Keratinocyte (primary cell): ENCODE data around the gene RNU7-1. TPM values are rescaled to one million over a fixed set of nuclear protein-coding genes. Genes with fewer than 3 reads are reported as not detected.
A peak's percentile ranks its signal among the peaks of the same experiment; 100 is the strongest.

ENCODE experiments used
- DNase-seq: peaks from one replicate; pipeline ENCODE4 v3.0.0-alpha.2; 2011; ENCODE audit warnings: low read depth, missing footprints, low spot score
- FAIRE-seq: peaks from 2 replicates; lab custom pipeline; 2011; peaks lifted over from hg19 to GRCh38; lab: Jason Lieb, UNC
- H2AFZ ChIP-seq: 2 replicates; pipeline ENCODE4 v1.6.0; 2012; ENCODE audit warnings: low read length, control low read depth, inconsistent platforms; ENCODE audit not compliant: control insufficient read depth
- H3K27ac ChIP-seq: 2 replicates; pipeline ENCODE4 v1.5.1; 2011; ENCODE audit warnings: low read length; ENCODE audit not compliant: control insufficient read depth, insufficient read depth
- H3K27me3 ChIP-seq: 3 replicates; pipeline ENCODE4 v1.6.0; 2011; ENCODE audit warnings: low read length; ENCODE audit not compliant: control insufficient read depth, insufficient read depth; ENCODE audit errors: extremely low read depth
- H3K36me3 ChIP-seq, 2 experiments: 2 replicates in 1 of 2; 3 replicates in 1 of 2; pipeline ENCODE4 v1.5.1; 2011; ENCODE audit warnings: low read length in 2 of 2, mild to moderate bottlenecking in 1 of 2; ENCODE audit not compliant: control insufficient read depth in 2 of 2, insufficient read depth in 2 of 2; ENCODE audit errors: extremely low read depth in 1 of 2
- H3K4me1 ChIP-seq: 3 replicates; pipeline ENCODE4 v1.5.1; 2011; ENCODE audit warnings: low read length; ENCODE audit not compliant: control insufficient read depth, insufficient read depth; ENCODE audit errors: extremely low read depth
- H3K4me2 ChIP-seq: 3 replicates; pipeline ENCODE4 v1.6.0; 2011; ENCODE audit warnings: low read depth, low read length; ENCODE audit not compliant: control insufficient read depth, insufficient read depth; ENCODE audit errors: extremely low read depth
- H3K4me3 ChIP-seq, 3 experiments: fragments of 200-600 bp in 1 of 3; sonication (generic) in 1 of 3; 2 replicates in 2 of 3; 3 replicates in 1 of 3; pipeline ENCODE4 v1.5.1; 2011 to 2016; ENCODE audit warnings: low read length in 3 of 3, mild to moderate bottlenecking in 3 of 3, control low read depth in 2 of 3, inconsistent platforms in 1 of 3, low read depth in 1 of 3, mixed read lengths in 1 of 3, mixed run types in 1 of 3, moderate library complexity in 1 of 3; ENCODE audit not compliant: control insufficient read depth in 2 of 3, insufficient read depth in 2 of 3; ENCODE audit errors: extremely low read depth in 1 of 3
- H3K79me2 ChIP-seq: 2 replicates; pipeline ENCODE4 v1.6.0; 2012; ENCODE audit warnings: low read length; ENCODE audit not compliant: control insufficient read depth, insufficient read depth
- H3K9ac ChIP-seq: 3 replicates; pipeline ENCODE4 v1.6.0; 2011; ENCODE audit warnings: low read length; ENCODE audit not compliant: control insufficient read depth, insufficient read depth; ENCODE audit errors: extremely low read depth
- H3K9me1 ChIP-seq: 3 replicates; pipeline ENCODE4 v1.6.0; 2011; ENCODE audit warnings: low read length; ENCODE audit not compliant: control insufficient read depth, insufficient read depth; ENCODE audit errors: extremely low read depth
- H3K9me3 ChIP-seq: 2 replicates; pipeline ENCODE4 v1.5.1; 2012; ENCODE audit warnings: low read depth, low read length; ENCODE audit not compliant: control insufficient read depth
- H4K20me1 ChIP-seq: 3 replicates; pipeline ENCODE4 v1.6.0; 2011; ENCODE audit warnings: low read length; ENCODE audit not compliant: control insufficient read depth, insufficient read depth; ENCODE audit errors: extremely low read depth
- CTCF ChIP-seq, 3 experiments: IDR thresholded peaks in 1 of 3; conservative IDR thresholded peaks in 1 of 3; optimal IDR thresholded peaks in 1 of 3; 2 replicates in 2 of 3; 3 replicates in 1 of 3; pipeline versions ENCODE3 to v1.5.1; 2011; ENCODE audit warnings: low read length in 3 of 3, mild to moderate bottlenecking in 3 of 3, moderate library complexity in 2 of 3, control low read depth in 1 of 3, inconsistent platforms in 1 of 3; ENCODE audit not compliant: insufficient read depth in 2 of 3; ENCODE audit errors: extremely low read depth in 1 of 3
- EZH2 ChIP-seq: IDR thresholded peaks from one replicate; pipeline ENCODE4 v1.6.1; 2012; ENCODE audit warnings: inconsistent platforms, mild to moderate bottlenecking, low read length, moderate library complexity
- dilution Hi-C: fragments of 300-500 bp; cut with MboI; formaldehyde crosslinking; loops from one replicate; pipeline ENCODE4 v1.7.0; 2020; ENCODE audit warnings: low sequenced_read_pairs; ENCODE audit not compliant: extremely low pct_ligation_motif_present
- polyA plus RNA-seq, 5 experiments: library from polyadenylated mRNA; depleted of rRNA in 3 of 5; stranded (reverse) in 3 of 5; stranded (forward) in 1 of 5; unstranded in 1 of 5; fragments of >200 nt; gene quantifications; 1 replicate in 1 of 5; 2 replicates in 3 of 5; 3 replicates in 1 of 5; pipeline versions ENCODE4 v1.2.1 to v1.2.3, GENCODE V29; 2011 to 2012; ENCODE audit warnings: missing spikeins in 2 of 5, low read depth in 1 of 5, low replicate concordance in 1 of 5

Gene RNU7-1
- polyA plus RNA-seq, 1 donor (not counting 4 experiments of a cell fraction or from before 2014, with no cell fraction given) = not detected

- Histone ChIP-seq H3K4me3 (no peak overlapping the region), H3K4me2 (peak overlapping the region; percentile 49), H3K79me2 (peaks cover 3% of the 10 kb centered on the region), H3K4me1 (peaks cover 35% of the 10 kb centered on the region), H3K27me3 (no peaks in the 10 kb centered on the region), H3K27ac (peak overlapping the region; percentile 20), H3K9ac (peak overlapping the region; percentile 40), H4K20me1 (no peaks in the 10 kb centered on the region), H3K36me3 (peaks cover 0 to 1% of the 10 kb centered on the region in 2 experiments), H2AFZ (peak overlapping the region; percentile 37), H3K9me3 (no peaks in the 10 kb centered on the region), H3K9me1 (no peaks in the 10 kb centered on the region)
- TF ChIP-seq CTCF (optimal IDR thresholded peaks at IDR 0.05 in 1 of 3, IDR thresholded peaks at IDR 0.05 in 1 of 3, conservative IDR thresholded peaks at IDR 0.05 in 1 of 3; ENCODE audit: extremely low read depth in 1 of 3, insufficient read depth in 2 of 3, low read length in 3 of 3) = no peak
- no peak for TF ChIP-seq EZH2
- DNase-seq (no peak), FAIRE-seq (no peak)
- dilution Hi-C loops = no loop called here
Observed at GRCh38 chr12:6957741-6958608, 14.4 kb downstream of the RNU7-1 start.

- Histone ChIP-seq H4K20me1 (no peaks in the 10 kb centered on the region), H3K9me3 (no peaks in the 10 kb centered on the region), H2AFZ (peak overlapping the region; percentile 37), H3K79me2 (peaks cover 9% of the 10 kb centered on the region), H3K36me3 (peaks cover 0 to 1% of the 10 kb centered on the region in 2 experiments), H3K27me3 (no peaks in the 10 kb centered on the region), H3K9ac (peak overlapping the region; percentile 40), H3K27ac (peak overlapping the region; percentile 20), H3K9me1 (no peaks in the 10 kb centered on the region), H3K4me1 (peaks cover 35% of the 10 kb centered on the region), H3K4me3 (no peak overlapping the region), H3K4me2 (peak overlapping the region; percentile 49)
- no peak for FAIRE-seq
- TF ChIP-seq EZH2 = no peak
- no peak for TF ChIP-seq CTCF (optimal IDR thresholded peaks at IDR 0.05 in 1 of 3, IDR thresholded peaks at IDR 0.05 in 1 of 3, conservative IDR thresholded peaks at IDR 0.05 in 1 of 3; ENCODE audit: extremely low read depth in 1 of 3, insufficient read depth in 2 of 3, low read length in 3 of 3)
- no peak for DNase-seq
- dilution Hi-C loops = no loop called here
Observed at GRCh38 chr12:6958609-6959057, 15.0 kb downstream of the RNU7-1 start.
